Measurements from ENCODE around the gene LRRC9.
A peak's percentile ranks its signal among the peaks of the same experiment; 100 is the strongest.

The LRRC9 gene

DNA sequence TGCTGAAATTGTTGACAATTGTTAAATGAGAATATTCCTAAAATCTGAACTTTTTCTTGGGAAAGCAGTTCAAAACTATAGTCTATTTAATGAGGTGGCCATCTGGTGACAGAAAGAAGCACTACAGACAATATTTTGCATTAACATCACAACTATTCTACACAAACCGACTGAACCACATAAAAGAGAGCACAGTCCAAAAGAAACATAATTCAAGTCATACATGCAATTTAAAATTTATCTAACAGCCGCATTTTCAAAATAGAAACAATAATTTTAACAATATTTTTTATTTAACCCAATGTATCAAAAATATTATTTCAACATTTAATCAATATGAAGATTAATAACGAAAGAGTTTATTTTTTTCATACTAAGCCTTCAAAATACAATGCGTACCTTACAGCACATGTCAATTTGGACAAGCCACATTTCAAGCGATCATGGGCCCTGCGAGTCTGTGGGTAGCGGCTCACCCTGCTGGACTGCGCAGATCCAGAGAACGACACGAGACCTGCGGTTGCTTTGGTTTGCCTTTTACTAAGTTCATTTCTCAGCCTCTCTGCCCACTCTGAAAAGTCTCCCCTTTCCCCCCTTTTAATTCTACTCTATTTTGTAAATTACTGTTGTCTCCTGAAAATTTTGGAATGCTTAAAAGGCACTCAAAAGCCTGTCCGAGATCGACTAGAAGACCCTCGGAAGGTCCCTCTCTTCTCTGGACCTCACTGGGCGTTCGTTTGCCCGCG, 947 bp upstream of the LRRC9 start:
- peak overlapping the region; percentile 47 for H3K4me3 ChIP-seq (ENCODE audit: low read depth, low read length)
- in situ Hi-C loops (cut with HindIII; ENCODE audit: low sequenced_read_pairs): no loop called here
- peak; percentile 55 for DNase-seq (ENCODE audit: low read depth, low spot score)
- TF ChIP-seq CTCF (IDR thresholded peaks at IDR 0.05; ENCODE audit: low read depth, low read length): peak; percentile 41

DNA sequence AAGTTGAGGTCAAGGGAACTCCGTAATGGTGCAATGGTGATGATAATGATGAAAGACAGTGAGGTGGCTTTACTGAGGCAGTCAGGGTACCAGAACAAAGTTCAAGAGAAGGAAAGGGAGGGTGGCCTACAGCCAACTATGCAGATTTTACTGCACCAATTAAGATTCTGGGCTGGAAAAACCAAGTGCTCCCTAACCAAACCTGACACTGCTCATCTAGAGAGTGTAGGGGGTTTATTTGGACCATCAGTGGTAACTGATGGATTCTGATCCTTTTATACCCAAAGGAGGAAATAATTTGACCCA, 387 bp downstream of the LRRC9 start:
- no peak for TF ChIP-seq CTCF (IDR thresholded peaks at IDR 0.05; ENCODE audit: low read depth, low read length)
- DNase-seq (ENCODE audit: low read depth, low spot score): no peak
- in situ Hi-C loops (cut with HindIII; ENCODE audit: low sequenced_read_pairs): no loop called here
- H3K4me3 ChIP-seq (ENCODE audit: low read depth, low read length): no peak overlapping the region

DNA sequence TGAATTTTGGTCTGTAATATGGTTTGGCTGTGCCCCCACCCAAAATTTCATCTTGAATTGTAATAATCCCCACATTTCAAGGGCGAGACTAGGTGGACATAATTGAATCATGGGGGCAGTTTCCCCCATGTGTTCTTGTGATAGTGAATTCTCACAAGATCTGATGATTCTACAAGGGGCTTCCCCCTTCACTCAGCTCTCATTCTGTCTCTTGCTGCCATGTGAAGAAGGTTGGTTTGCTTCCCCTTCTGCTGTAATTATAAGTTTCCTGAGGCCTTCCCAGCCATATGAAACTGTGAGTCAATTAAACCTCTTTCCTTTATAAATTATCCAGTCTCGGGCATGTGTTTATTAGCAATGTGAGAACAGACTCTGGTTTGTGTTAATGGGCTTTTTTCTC, 5.9 kb downstream of the LRRC9 start:
- no peak overlapping the region for H3K4me3 ChIP-seq (ENCODE audit: low read depth, low read length)
- in situ Hi-C loops (cut with HindIII; ENCODE audit: low sequenced_read_pairs): no loop called here
- no peak for DNase-seq (ENCODE audit: low read depth, low spot score)
- TF ChIP-seq CTCF (IDR thresholded peaks at IDR 0.05; ENCODE audit: low read depth, low read length): no peak

- H3K4me3 ChIP-seq (ENCODE audit: low read depth, low read length): no peak overlapping the region
- no peak for DNase-seq (ENCODE audit: low read depth, low spot score)
- no peak for TF ChIP-seq CTCF (IDR thresholded peaks at IDR 0.05; ENCODE audit: low read depth, low read length)
- in situ Hi-C loops (cut with HindIII; ENCODE audit: low sequenced_read_pairs): no loop called here
These were observed 6.6 kb downstream of the LRRC9 start for GRCh38 chr14:59926534-59926933.

GRCh38 chr14:59931237-59931636, 11.3 kb downstream of the LRRC9 start:
- TF ChIP-seq CTCF (IDR thresholded peaks at IDR 0.05; ENCODE audit: low read depth, low read length): no peak
- in situ Hi-C loops (cut with HindIII; ENCODE audit: low sequenced_read_pairs): no loop called here
- DNase-seq (ENCODE audit: low read depth, low spot score): no peak

DNA sequence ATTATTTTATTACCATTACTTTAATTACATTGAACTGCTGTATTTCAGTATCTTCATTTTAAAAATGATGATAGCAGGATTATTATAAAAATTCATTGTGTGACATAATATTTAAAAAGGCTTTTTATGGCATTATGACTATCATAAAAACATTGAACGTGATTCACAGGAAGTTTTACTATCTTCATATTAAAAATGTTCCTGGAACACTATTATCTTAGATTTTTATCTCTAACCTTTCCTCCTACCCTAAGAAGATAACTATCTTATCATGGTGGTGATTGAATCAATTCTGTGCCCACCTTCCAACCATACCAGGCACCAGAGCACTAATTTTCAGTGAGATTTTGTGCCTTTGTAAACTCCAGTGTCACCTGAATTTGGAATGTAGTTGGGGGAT, 16.2 kb downstream of the LRRC9 start:
- TF ChIP-seq CTCF (IDR thresholded peaks at IDR 0.05; ENCODE audit: low read depth, low read length): no peak
- no peak for DNase-seq (ENCODE audit: low read depth, low spot score)
- no peak overlapping the region for H3K4me3 ChIP-seq (ENCODE audit: low read depth, low read length)
- in situ Hi-C loops (cut with HindIII; ENCODE audit: low sequenced_read_pairs): no loop called here

More at GRCh38 chr14:59931237-59931636, 11.3 kb downstream of the LRRC9 start:
- no peak overlapping the region for H3K4me3 ChIP-seq (ENCODE audit: low read depth, low read length)
